Left lung (tissue), 10 donors: Measurements from ENCODE around the gene MCCD1. TPM values are rescaled to one million over a fixed set of nuclear protein-coding genes. Genes with fewer than 3 reads are reported as not detected.
"Not testable (repeated sequence)": the region's sequence is repeated elsewhere in the genome, so short reads cannot be mapped to it uniquely, and the experiment has no call there.

Experiments
- ATAC-seq: fragments of 200-7000 bp; cut with Tn5 transposase; one replicate; pipeline ENCODE4 v1.9.1; 2020; ENCODE audit warnings: moderate library complexity
- DNase-seq, 4 donors: peaks; one replicate each; pipeline ENCODE4 v3.0.0-alpha.2; 2013 to 2020
- H3K27ac ChIP-seq, 2 donors: fragments of 200-600 bp; sonication (generic) in 1 of 2; one replicate each; pipeline versions ENCODE4 v1.5.0 to v1.8.0; 2020 to 2021
- H3K27me3 ChIP-seq, 2 donors: fragments of 200-600 bp; sonication (generic) in 1 of 2; one replicate each; pipeline versions ENCODE4 v1.5.0 to v1.8.0; 2020 to 2021
- H3K36me3 ChIP-seq, 2 donors: fragments of 200-600 bp; sonication (generic) in 1 of 2; one replicate each; pipeline versions ENCODE4 v1.5.0 to v1.8.0; 2020 to 2021
- H3K4me1 ChIP-seq, 2 donors: fragments of 200-600 bp; one replicate each; pipeline ENCODE4 v1.8.0; 2021
- H3K4me3 ChIP-seq, 2 donors: fragments of 200-600 bp; sonication (generic) in 1 of 2; one replicate each; pipeline versions ENCODE4 v1.5.0 to v1.8.0; 2020 to 2021; ENCODE audit warnings: mild to moderate bottlenecking in 1 of 2
- H3K9me3 ChIP-seq, 2 donors: fragments of 200-600 bp; sonication (generic) in 1 of 2; one replicate each; pipeline versions ENCODE4 v1.5.0 to v1.8.0; 2020 to 2021
- intact Hi-C, 2 donors: fragments of 100-400 bp; cut with DNase I; formaldehyde crosslinking; loops; one replicate each; pipeline versions ENCODE4 v1.11.2 to v1.14.2; 2022
- polyA plus RNA-seq, 6 donors: library from polyadenylated mRNA; unstranded; fragments of 120-200 nt; gene quantifications; one replicate each; pipeline ENCODE4 v1.2.1, GENCODE V29; 2013; ENCODE audit not compliant: insufficient read length in 6 of 6
- total RNA-seq, 2 donors: library from RNA; stranded (reverse); fragmentation: NEBNext Ultra II Directional; extraction: Animal tissue kit (Norgen Biotek cat#: 25700); gene quantifications; one replicate each; pipeline ENCODE4 v1.2.1, GENCODE V29; 2021
- TF ChIP-seq, protein P1 (sequence below), 2 donors: fragments of 200-600 bp; sonication (generic) in 1 of 2; IDR thresholded peaks; one replicate each; pipeline versions ENCODE4 v1.5.0 to v1.8.0; 2021; ENCODE audit warnings: antibody characterized with exemption in 2 of 2
- donor health status: DM: no; HTN: yes; CAD: no.
- donor health status: DM: no; HTN: no; CAD: no.

The MCCD1 gene
- total and polyA plus RNA-seq, 8 donors = 0.23 to 0.27 (median 0.24) TPM; not detected in 5

DNA sequence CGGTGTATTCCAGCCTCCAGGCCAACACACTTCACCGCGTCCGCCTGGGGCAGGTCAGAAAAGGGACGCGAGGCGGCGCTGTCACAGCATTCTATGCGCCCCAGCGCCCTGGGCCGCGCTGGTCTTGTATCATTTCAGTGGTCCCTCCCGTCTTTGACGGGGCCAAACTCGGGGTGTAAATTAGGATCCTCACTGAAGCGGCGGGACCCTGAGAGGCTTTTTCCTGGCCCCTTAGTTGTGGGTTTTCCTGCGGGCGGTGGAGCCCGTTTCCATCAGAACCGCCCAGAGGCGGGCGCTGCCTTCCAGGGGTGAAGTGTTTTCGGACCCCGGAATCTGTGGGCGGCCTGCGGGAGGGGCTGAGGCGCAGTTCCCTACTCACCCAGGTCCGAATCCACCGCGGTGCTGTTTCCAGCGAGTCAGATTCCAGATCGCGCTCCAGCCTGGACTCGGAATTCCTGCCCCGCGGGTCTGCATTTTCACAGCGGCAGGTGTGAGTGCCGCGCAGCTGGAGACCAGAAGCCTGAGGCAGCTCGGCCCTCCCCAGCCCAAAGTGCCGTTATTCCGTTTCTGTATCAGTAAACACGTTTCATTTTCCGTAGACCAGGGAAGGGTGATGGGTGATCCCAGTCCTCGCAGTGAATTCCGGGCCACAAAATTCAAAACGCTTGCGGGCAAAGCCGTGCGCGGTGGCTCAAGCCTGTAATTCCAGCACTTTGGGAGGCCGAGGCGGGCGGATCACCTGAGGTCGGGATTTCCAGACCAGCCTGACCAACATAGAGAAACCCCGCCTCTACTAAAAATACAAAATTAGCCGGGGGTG, 34.7 kb upstream of the MCCD1 start:
- TF ChIP-seq, protein P1, sequence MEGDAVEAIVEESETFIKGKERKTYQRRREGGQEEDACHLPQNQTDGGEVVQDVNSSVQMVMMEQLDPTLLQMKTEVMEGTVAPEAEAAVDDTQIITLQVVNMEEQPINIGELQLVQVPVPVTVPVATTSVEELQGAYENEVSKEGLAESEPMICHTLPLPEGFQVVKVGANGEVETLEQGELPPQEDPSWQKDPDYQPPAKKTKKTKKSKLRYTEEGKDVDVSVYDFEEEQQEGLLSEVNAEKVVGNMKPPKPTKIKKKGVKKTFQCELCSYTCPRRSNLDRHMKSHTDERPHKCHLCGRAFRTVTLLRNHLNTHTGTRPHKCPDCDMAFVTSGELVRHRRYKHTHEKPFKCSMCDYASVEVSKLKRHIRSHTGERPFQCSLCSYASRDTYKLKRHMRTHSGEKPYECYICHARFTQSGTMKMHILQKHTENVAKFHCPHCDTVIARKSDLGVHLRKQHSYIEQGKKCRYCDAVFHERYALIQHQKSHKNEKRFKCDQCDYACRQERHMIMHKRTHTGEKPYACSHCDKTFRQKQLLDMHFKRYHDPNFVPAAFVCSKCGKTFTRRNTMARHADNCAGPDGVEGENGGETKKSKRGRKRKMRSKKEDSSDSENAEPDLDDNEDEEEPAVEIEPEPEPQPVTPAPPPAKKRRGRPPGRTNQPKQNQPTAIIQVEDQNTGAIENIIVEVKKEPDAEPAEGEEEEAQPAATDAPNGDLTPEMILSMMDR (IDR thresholded peaks at IDR 0.05) = peak; percentile 82 to 94
- Histone ChIP-seq H3K4me1 (peaks cover 0 to 58% of the 10 kb centered on the region in 2 donors), H3K27me3 (no peaks in the 10 kb centered on the region), H3K4me3 (peak overlapping the region; percentile 53 to 81), H3K36me3 (no peaks in the 10 kb centered on the region), H3K9me3 (no peaks in the 10 kb centered on the region), H3K27ac (peak overlapping the region; percentile 78 to 90)
- ATAC-seq (peak; percentile 82), DNase-seq (peak in 3 of 4 donors; percentile 67 to 97 (median 88))
- intact Hi-C loops = loop anchor here in 1 of 2 donors (10.0 kb wide), 1 partner anchor 101 kb away; the partner anchor contains the start of gene NCR3

DNA sequence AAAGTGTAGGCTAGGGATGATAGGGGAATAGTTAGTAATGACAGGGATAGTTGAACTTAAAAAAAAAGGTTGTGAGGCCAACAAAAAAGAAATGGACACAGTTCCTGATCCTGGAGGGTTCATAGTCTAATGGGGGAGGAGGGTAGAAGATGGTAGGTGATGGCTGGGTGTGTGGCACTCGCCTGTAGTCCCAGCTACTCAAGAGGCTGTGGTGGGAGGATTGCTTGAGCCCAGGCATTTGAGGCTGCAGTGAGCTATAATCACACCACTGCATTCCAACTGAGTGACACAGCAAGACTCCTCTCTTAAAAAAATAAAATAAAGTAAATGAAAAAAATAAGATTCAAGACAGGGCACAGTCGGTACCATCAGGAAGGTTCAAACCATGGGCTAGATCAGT, 33.2 kb upstream of the MCCD1 start:
- no peaks in the 10 kb centered on the region for H3K9me3 ChIP-seq
- no peaks in the 10 kb centered on the region for H3K36me3 ChIP-seq
- TF ChIP-seq, protein P1 (IDR thresholded peaks at IDR 0.05) = no peak
- peak overlapping the region; percentile 78 to 90 for H3K27ac ChIP-seq
- H3K4me1 ChIP-seq = peaks cover 0 to 62% of the 10 kb centered on the region in 2 donors
- DNase-seq = no peak
- peak overlapping the region in 1 of 2 donors; percentile 81 for H3K4me3 ChIP-seq
- no peak for ATAC-seq
- H3K27me3 ChIP-seq = no peaks in the 10 kb centered on the region
- intact Hi-C loops = loop anchor here in 1 of 2 donors (10.0 kb wide), 1 partner anchor 99 kb away; the partner anchor contains the start of gene NCR3

DNA sequence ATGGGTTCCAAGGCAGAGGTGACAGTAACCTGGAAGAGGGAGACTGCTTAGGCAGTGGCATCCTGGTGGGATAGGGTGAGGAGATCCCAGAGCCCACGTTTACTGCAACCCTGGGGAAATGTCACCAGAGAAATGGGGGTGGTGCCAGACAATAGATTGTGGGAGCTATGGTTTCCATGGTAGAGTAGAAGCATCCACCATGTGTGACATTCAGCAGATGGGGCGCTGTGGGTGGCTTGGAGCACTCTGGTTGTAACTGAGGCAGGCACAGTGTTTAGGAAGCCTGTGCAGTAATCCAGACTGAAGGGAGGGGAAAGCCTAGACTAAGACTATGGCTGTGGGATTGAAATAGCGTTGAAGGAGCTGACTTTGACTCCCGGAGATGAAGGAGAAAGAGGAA, 31.9 kb upstream of the MCCD1 start:
- intact Hi-C loops = loop anchor here in 1 of 2 donors (10.0 kb wide), 1 partner anchor 98 kb away; the partner anchor contains the start of gene NCR3
- not testable (repeated sequence) for H3K9me3 ChIP-seq, ATAC-seq, H3K36me3 ChIP-seq, H3K27me3 ChIP-seq, DNase-seq
- Histone ChIP-seq H3K27ac (peak overlapping the region; percentile 60 to 73), H3K4me1 (peaks cover 0 to 58% of the 10 kb centered on the region in 2 donors), H3K4me3 (peak overlapping the region in 1 of 2 donors; percentile 81)

DNA sequence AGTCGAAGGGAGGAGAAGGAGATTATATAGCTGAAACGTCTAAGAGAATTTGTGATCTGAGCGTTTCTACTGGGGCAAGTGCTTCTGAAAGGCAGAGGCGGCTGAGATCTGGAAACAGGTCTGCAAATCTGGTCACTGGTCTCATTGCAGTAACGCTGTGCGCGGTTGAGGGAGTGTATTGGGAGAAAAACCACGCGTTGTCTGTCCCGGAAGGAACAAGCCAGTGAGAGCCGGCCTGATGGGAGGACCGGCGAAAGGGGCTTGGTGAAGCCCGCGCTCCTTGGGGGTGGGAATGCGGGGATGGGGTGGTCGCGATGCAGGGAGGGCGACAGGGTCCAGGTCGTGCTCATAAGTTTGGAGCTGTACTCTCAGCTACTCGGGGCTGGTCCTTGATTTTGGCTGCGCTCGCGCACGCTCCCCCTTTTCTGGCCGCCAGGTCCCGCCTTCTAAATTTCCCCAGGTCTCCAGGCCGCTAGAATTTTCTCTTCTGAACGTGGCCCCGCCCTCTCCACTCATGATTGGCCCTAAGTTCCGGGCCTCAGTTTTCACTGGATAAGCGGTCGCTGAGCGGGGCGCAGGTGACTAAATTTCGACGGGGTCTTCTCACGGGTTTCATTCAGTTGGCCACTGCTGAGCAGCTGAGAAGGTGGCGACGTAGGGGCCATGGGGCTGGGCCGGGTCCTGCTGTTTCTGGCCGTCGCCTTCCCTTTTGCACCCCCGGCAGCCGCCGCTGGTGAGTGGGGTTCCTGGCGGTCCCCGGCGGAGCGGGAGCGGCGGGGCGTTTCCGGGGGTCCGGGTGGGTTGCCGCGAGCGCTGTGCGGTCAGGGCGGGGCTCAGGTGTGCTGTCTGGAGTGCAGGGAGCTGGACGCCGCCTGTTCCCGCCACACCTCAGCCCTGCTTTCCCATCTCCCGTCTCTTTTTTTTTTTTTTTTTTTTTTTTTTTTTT, 31.0 kb upstream of the MCCD1 start, which contains the start of gene MICB:
TSS of gene MICB (plus strand) at position 615 of the 946 bp plus-strand sequence. CDS start at position 664, 49 bp downstream.
- TF ChIP-seq, protein P1 (IDR thresholded peaks at IDR 0.05) = no peak
- peaks cover 0 to 49% of the 10 kb centered on the region in 2 donors for H3K4me1 ChIP-seq
- no peaks in the 10 kb centered on the region for H3K27me3 ChIP-seq
- no peaks in the 10 kb centered on the region for H3K9me3 ChIP-seq
- H3K27ac ChIP-seq = peak within 1 kb of the TSS; percentile 60 to 73
- no peaks in the 10 kb centered on the region for H3K36me3 ChIP-seq
- DNase-seq (peak in 3 of 4 donors; percentile 61 to 90 (median 89)), ATAC-seq (peak; percentile 78)
- intact Hi-C loops = loop anchor here in 1 of 2 donors (10.0 kb wide), 1 partner anchor 97 kb away; the partner anchor contains the start of gene NCR3
- H3K4me3 ChIP-seq = peak within 1 kb of the TSS; percentile 67 to 69

DNA sequence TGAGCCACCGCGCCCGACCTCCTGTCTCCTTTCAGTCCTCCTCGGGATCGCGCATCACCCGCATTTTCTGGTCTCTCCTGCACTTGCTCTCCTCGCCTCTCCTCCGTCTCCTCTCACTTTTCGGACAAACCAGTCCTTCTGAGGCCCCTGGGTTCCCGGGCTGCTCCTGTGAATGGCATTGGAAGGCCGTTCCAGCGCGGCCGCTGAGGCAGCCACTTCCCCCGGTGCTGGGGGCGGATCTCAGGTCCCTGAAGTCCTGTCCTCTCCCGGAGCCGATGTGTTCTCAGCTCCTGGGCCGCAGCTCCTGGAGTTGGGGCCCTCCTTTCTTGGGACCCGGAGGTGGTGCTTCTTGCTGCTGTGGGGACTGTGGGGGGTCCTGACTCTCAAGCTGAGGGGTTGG, 30.0 kb upstream of the MCCD1 start:
- Histone ChIP-seq H3K27ac (no peak overlapping the region), H3K4me3 (peak overlapping the region in 1 of 2 donors; percentile 67), H3K4me1 (peaks cover 0 to 39% of the 10 kb centered on the region in 2 donors), H3K9me3 (no peaks in the 10 kb centered on the region), H3K36me3 (no peaks in the 10 kb centered on the region), H3K27me3 (no peaks in the 10 kb centered on the region)
- ATAC-seq (peak; percentile 1), DNase-seq (peak in 1 of 4 donors; percentile 86)
- TF ChIP-seq, protein P1 (IDR thresholded peaks at IDR 0.05) = no peak
- intact Hi-C loops = loop anchor here in 1 of 2 donors (10.0 kb wide), 1 partner anchor 96 kb away; the partner anchor contains the start of gene NCR3

DNA sequence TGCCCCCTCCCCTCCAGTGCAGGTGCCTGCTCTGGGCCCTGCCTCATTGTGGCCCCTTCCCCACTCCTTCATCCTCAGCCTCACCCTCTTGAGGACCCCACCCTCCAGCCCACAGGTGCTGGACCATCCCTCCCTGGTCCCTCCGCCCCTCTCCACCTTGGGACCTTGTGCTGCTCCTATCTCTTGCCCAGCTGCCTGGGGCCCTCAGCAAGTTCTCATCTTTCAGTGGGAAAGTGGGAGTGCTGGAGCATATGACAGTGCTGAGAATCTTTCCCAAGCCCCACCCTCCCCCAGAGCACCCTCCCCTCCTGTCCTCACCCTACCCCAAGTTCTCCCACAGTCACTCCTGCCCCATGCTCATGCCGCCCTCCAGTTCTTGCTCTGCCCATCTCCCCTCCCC, 29.1 kb upstream of the MCCD1 start:
- H3K36me3 ChIP-seq, H3K27me3 ChIP-seq, H3K4me3 ChIP-seq, DNase-seq, H3K27ac ChIP-seq, H3K9me3 ChIP-seq, ATAC-seq: not testable (repeated sequence)
- peaks cover 0 to 37% of the 10 kb centered on the region in 2 donors for H3K4me1 ChIP-seq
- intact Hi-C loops = loop anchor here in 1 of 2 donors (10.0 kb wide), 1 partner anchor 95 kb away; the partner anchor contains the start of gene NCR3
